Neuron (in vitro differentiated cells): Measurements from ENCODE around the gene MAPK1.
"Not testable (repeated sequence)": the region's sequence is repeated elsewhere in the genome, so short reads cannot be mapped to it uniquely, and the experiment has no call there.

ENCODE experiments used
- H2AFZ ChIP-seq: one replicate; pipeline ENCODE4 v1.6.1; 2013; ENCODE audit warnings: low read depth, mild to moderate bottlenecking, inconsistent platforms, low read length, moderate library complexity
- H3K27me3 ChIP-seq: one replicate; pipeline ENCODE4 v1.6.1; 2013; ENCODE audit warnings: low read length; ENCODE audit not compliant: insufficient read depth
- H3K36me3 ChIP-seq: one replicate; pipeline ENCODE4 v1.6.1; 2013; ENCODE audit warnings: low read length; ENCODE audit not compliant: insufficient read depth
- H3K4me1 ChIP-seq: one replicate; pipeline ENCODE4 v1.6.1; 2013; ENCODE audit warnings: low read length; ENCODE audit not compliant: insufficient read depth
- H3K4me3 ChIP-seq: 2 replicates; pipeline ENCODE4 v1.5.1; 2013; ENCODE audit warnings: mild to moderate bottlenecking, low read length, moderate library complexity
- H3K9me3 ChIP-seq: one replicate; pipeline ENCODE4 v1.6.1; 2013; ENCODE audit warnings: low read length

MAPK1 gene

GRCh38 chr22:21834869-21835268, 32.6 kb downstream of the MAPK1 start:
- Histone ChIP-seq H3K4me1 (peaks cover 12% of the 10 kb centered on the region), H3K4me3 (no peak overlapping the region), H2AFZ (no peak overlapping the region), H3K36me3 (peaks cover 7% of the 10 kb centered on the region), H3K9me3 (no peaks in the 10 kb centered on the region), H3K27me3 (no peaks in the 10 kb centered on the region)

- Histone ChIP-seq H3K4me1 (peaks cover 9% of the 10 kb centered on the region), H2AFZ (no peak overlapping the region), H3K27me3 (no peaks in the 10 kb centered on the region), H3K36me3 (peaks cover 7% of the 10 kb centered on the region), H3K9me3 (no peaks in the 10 kb centered on the region), H3K4me3 (no peak overlapping the region)
These were observed 34.9 kb downstream of the MAPK1 start for GRCh38 chr22:21832291-21833290.

DNA sequence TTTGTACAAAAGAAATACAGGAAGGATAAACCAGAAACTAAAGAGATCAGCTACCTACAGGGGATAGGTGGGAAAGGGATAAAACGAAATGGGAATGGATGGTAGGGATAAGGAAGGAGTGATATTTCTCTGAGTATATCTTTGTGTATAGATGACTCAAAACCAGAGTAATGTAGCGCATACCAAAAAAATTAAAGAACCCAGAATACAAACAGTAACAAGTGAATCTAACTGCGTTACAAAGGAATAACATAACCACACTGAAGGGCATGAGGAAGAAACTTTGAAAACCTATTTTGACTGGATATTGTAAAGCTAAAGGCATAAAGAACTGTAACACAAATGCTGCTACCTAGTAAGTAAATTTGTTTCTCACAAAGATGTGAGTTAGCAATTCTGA, 37.9 kb downstream of the MAPK1 start:
- H3K4me3 ChIP-seq: no peak overlapping the region
- peaks cover 7% of the 10 kb centered on the region for H3K36me3 ChIP-seq
- H3K27me3 ChIP-seq: no peaks in the 10 kb centered on the region
- H2AFZ ChIP-seq: no peak overlapping the region
- no peaks in the 10 kb centered on the region for H3K4me1 ChIP-seq
- no peaks in the 10 kb centered on the region for H3K9me3 ChIP-seq

GRCh38 chr22:21828268-21828638, 39.2 kb downstream of the MAPK1 start:
- Histone ChIP-seq H3K36me3 (peaks cover 7% of the 10 kb centered on the region), H3K9me3 (no peaks in the 10 kb centered on the region), H2AFZ (no peak overlapping the region), H3K4me3 (no peak overlapping the region), H3K27me3 (no peaks in the 10 kb centered on the region), H3K4me1 (peaks cover 2% of the 10 kb centered on the region)

DNA sequence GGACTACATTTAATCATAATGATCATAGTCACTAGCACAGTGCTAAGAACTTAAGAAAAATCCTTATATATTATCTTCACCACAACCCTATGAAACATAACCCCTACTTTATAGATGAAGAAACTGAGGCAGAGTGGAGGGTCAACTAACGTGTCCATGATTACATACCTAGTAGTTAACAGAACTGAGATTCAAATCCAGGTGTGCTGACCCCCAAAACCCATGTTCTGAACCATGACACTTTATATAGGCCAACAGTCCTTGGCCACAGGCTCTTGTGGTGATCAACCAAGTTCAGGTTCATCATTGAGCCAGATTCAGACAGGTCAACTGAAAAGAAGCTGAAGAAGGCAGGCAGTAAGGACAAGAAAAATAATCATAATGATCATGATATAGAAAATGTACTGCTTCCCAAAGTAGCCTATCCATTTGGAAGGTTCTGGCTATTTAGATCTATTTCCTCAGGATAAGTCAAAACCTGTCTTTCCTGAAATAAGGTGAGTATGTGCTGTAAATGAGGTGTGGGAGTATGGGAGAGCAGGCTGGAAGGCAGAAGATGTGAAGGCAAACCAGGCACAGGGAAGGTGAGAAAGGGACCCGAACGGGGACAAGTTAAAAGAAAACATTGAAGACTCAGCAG, 39.7 kb downstream of the MAPK1 start:
- Histone ChIP-seq H3K36me3 (peaks cover 7% of the 10 kb centered on the region), H3K27me3 (no peaks in the 10 kb centered on the region), H3K9me3 (no peaks in the 10 kb centered on the region), H3K4me3 (no peak overlapping the region), H2AFZ (no peak overlapping the region), H3K4me1 (peaks cover 2% of the 10 kb centered on the region)

DNA sequence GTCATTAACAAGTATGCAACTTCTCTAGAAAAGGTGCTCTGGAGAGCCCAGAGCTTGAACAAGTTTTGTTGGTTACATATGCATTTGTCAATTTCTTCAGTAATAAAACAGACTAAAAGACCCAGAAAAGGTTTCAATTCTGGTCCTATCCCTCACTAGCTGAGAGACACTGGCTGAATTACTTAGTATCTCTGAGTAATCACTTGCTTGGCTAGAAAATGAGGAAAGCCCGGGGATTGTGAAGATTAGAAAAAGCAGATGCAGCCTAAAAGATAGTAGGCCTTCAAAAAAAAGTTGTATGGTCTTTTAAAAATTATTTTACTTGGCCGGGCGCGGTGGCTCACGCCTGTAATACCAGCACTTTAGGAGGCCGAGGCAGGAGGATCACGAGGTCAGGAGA, 41.2 kb downstream of the MAPK1 start:
- no peaks in the 10 kb centered on the region for H3K36me3 ChIP-seq
- no peaks in the 10 kb centered on the region for H3K27me3 ChIP-seq
- H2AFZ ChIP-seq: no peak overlapping the region
- no peak overlapping the region for H3K4me3 ChIP-seq
- H3K9me3 ChIP-seq: no peaks in the 10 kb centered on the region
- H3K4me1 ChIP-seq: peaks cover 2% of the 10 kb centered on the region

- H3K4me3 ChIP-seq, H2AFZ ChIP-seq, H3K27me3 ChIP-seq, H3K36me3 ChIP-seq, H3K4me1 ChIP-seq, H3K9me3 ChIP-seq: not testable (repeated sequence)
These were observed 42.5 kb downstream of the MAPK1 start for GRCh38 chr22:21824962-21825361.

DNA sequence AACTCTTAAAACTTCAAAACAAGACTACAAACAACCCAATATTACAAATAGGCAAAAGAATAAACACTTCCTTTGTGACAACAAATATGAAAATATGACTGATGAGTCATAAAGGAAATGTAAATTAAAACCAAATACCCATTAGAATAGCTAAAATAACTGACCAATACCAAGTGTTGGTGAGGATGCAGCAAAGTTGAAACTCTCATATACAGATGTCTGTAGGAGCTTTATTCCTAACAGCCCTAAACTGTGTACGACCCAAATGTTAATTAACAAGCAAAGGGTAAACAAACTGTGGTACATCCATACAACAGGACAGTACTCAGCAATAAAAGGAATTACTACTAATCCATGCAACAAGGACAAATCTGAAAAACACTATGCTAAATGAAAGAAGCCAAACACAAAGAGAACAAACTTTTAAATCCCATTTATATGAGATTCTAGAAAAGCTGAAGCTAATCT, 43.0 kb downstream of the MAPK1 start:
- Histone ChIP-seq H3K4me3 (no peak overlapping the region), H2AFZ (no peak overlapping the region), H3K4me1 (peaks cover 2% of the 10 kb centered on the region), H3K9me3 (no peaks in the 10 kb centered on the region), H3K36me3 (no peaks in the 10 kb centered on the region), H3K27me3 (no peaks in the 10 kb centered on the region)

DNA sequence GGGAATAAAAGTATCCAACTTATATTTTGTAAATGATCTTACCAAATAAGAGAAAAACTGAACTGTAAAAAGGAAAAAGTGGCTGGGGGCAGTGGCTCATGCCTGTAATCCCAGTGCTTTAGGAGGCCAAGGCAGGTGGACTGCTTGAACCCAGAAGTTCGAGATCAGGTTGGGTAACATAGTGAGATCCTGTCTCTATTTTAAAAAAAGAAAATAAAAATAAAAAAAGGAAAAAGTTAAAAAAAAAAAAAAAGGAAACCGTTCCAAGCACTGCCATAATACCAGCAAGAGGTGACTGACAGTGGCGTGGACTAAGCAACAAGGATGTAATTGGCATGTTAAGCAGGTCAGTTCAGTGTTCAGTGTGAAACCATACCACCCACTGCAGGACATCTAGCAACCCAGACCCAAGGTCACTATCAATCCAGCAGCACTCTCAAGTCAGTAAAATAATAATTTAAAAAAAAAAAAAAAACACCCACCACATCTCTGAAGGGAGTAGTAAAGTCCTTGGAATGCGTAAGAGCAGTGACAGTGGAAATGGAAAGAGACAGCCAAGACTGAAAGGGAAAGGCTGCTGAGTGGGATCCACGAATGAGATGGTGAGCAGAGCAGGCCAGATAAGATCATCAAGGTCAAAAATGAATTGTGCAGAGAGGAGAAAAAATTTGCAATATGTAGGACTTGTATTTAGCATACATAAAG, 43.6 kb downstream of the MAPK1 start:
- no peak overlapping the region for H2AFZ ChIP-seq

GRCh38 chr22:21819183-21819770, 48.2 kb downstream of the MAPK1 start:
- Histone ChIP-seq H2AFZ (no peak overlapping the region), H3K4me1 (peaks cover 6% of the 10 kb centered on the region), H3K9me3 (no peaks in the 10 kb centered on the region), H3K4me3 (no peak overlapping the region), H3K36me3 (no peaks in the 10 kb centered on the region), H3K27me3 (no peaks in the 10 kb centered on the region)

More for the DNA sequence above, 43.6 kb downstream of the MAPK1 start:
- H3K4me1 ChIP-seq: peaks cover 2% of the 10 kb centered on the region
- no peaks in the 10 kb centered on the region for H3K36me3 ChIP-seq
- no peaks in the 10 kb centered on the region for H3K9me3 ChIP-seq
- H3K4me3 ChIP-seq: no peak overlapping the region
- H3K27me3 ChIP-seq: no peaks in the 10 kb centered on the region

- no peak overlapping the region for H2AFZ ChIP-seq
- H3K9me3 ChIP-seq: no peaks in the 10 kb centered on the region
- no peaks in the 10 kb centered on the region for H3K27me3 ChIP-seq
- H3K36me3 ChIP-seq: no peaks in the 10 kb centered on the region
- no peak overlapping the region for H3K4me3 ChIP-seq
- H3K4me1 ChIP-seq: peaks cover 4% of the 10 kb centered on the region
These were observed 48.8 kb downstream of the MAPK1 start for GRCh38 chr22:21818487-21819182.

GRCh38 chr22:21817497-21817853, 50.0 kb downstream of the MAPK1 start:
- not testable (repeated sequence) for H2AFZ ChIP-seq, H3K4me1 ChIP-seq, H3K27me3 ChIP-seq, H3K4me3 ChIP-seq, H3K9me3 ChIP-seq, H3K36me3 ChIP-seq
